ENCODE measurements around the gene SLC12A3. TPM values are rescaled to one million over a fixed set of nuclear protein-coding genes. Genes with fewer than 3 reads are reported as not detected.

The SLC12A3 gene
- total RNA-seq, 1 donor from 2014 or later, result not detected

- Mint-ChIP-seq H3K27me3 (ENCODE audit: insufficient read depth, low read depth) (no peaks in the 10 kb centered on the region), H3K4me1 (no peaks in the 10 kb centered on the region), H3K27ac (no peak overlapping the region), H3K36me3 (peaks cover 42% of the 10 kb centered on the region), H3K9me3 (no peaks in the 10 kb centered on the region), H3K4me3 (no peak overlapping the region)
- no peak overlapping the region for H3K4me3 ChIP-seq
- no peaks in the 10 kb centered on the region for H3K9me3 ChIP-seq (ENCODE audit: low read depth)
- no peaks in the 10 kb centered on the region for H3K27me3 ChIP-seq
- H3K36me3 ChIP-seq, result no peaks in the 10 kb centered on the region
- H3K4me1 ChIP-seq, result no peaks in the 10 kb centered on the region
- H3K4me2 ChIP-seq, result no peak overlapping the region
- TF ChIP-seq EZH2 (IDR thresholded peaks at IDR 0.05) (no peak), CTCF (IDR thresholded peaks at IDR 0.05) (no peak), EZH2phosphoT487 (IDR thresholded peaks at IDR 0.05) (no peak)
- H2AFZ ChIP-seq (replicated peaks), result no peak overlapping the region
- no peak overlapping the region for H3K27ac ChIP-seq
- no peak for DNase-seq (ENCODE audit: low spot score)
- H4K20me1 ChIP-seq (ENCODE audit: low read depth), result no peaks in the 10 kb centered on the region
- no peaks in the 10 kb centered on the region for H3K79me2 ChIP-seq (ENCODE audit: low read depth)
- H3K9ac ChIP-seq, result no peak overlapping the region
- H3F3A ChIP-seq (ENCODE audit: low read depth), result no peaks in the 10 kb centered on the region
These were observed 76.1 kb downstream of the SLC12A3 start for GRCh38 chr16:56941092-56941491.

DNA sequence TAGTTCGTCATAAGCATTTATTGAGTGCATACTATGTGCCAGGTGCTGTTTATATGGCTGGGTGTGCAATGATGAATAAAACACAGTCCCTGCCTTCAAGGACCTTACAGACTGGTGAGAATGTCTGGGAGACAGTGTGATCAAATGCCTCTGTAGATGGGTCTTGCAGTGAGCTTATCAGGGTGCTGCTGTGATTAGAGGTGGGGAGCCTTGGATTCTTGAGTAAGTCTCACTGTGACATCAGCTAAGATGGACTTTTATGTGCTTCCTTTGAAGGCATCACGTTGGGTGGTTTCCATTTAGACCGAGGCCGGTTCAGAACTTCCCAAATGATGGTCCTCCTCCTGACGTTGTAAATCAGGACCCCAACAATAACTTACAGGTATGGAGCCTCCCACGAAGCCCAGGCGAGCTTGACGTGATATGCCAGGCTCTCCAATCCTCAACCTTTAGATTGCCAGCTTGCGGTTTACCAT is 76.9 kb downstream of the SLC12A3 start:
- H3K79me2 ChIP-seq (ENCODE audit: low read depth), result no peaks in the 10 kb centered on the region

GRCh38 chr16:56943761-56944375 is 78.9 kb downstream of the SLC12A3 start:
- Histone ChIP-seq H3F3A (ENCODE audit: low read depth) (no peaks in the 10 kb centered on the region), H3K4me3 (no peak overlapping the region), H3K27ac (no peak overlapping the region), H3K9ac (no peak overlapping the region), H4K20me1 (ENCODE audit: low read depth) (no peaks in the 10 kb centered on the region), H3K4me2 (no peak overlapping the region), H3K9me3 (ENCODE audit: low read depth) (no peaks in the 10 kb centered on the region), H2AFZ (replicated peaks) (no peak overlapping the region), H3K27me3 (no peaks in the 10 kb centered on the region), H3K79me2 (ENCODE audit: low read depth) (no peaks in the 10 kb centered on the region), H3K36me3 (no peaks in the 10 kb centered on the region), H3K4me1 (no peaks in the 10 kb centered on the region)
- H3K4me1 Mint-ChIP-seq, result peaks cover 6% of the 10 kb centered on the region
- DNase-seq (ENCODE audit: low spot score), result no peak
- no peak for TF ChIP-seq CTCF (IDR thresholded peaks at IDR 0.05)
- no peak for TF ChIP-seq EZH2phosphoT487 (IDR thresholded peaks at IDR 0.05)
- no peak for TF ChIP-seq EZH2 (IDR thresholded peaks at IDR 0.05)
- peaks cover 4% of the 10 kb centered on the region for H3K27me3 Mint-ChIP-seq (ENCODE audit: insufficient read depth, low read depth)
- H3K27ac Mint-ChIP-seq, result no peak overlapping the region
- no peak overlapping the region for H3K4me3 Mint-ChIP-seq
- H3K9me3 Mint-ChIP-seq, result no peaks in the 10 kb centered on the region
- H3K36me3 Mint-ChIP-seq, result peaks cover 24% of the 10 kb centered on the region

More for the DNA sequence above, 76.9 kb downstream of the SLC12A3 start:
- no peak overlapping the region for H3K4me3 ChIP-seq
- no peaks in the 10 kb centered on the region for H3K36me3 ChIP-seq
- H3K4me2 ChIP-seq, result no peak overlapping the region
- no peaks in the 10 kb centered on the region for H4K20me1 ChIP-seq (ENCODE audit: low read depth)
- H3K36me3 Mint-ChIP-seq, result peaks cover 35% of the 10 kb centered on the region
- no peak overlapping the region for H3K27ac Mint-ChIP-seq
- H3K4me1 ChIP-seq, result no peaks in the 10 kb centered on the region
- no peaks in the 10 kb centered on the region for H3K9me3 ChIP-seq (ENCODE audit: low read depth)
- no peak overlapping the region for H3K27ac ChIP-seq
- H3K4me3 Mint-ChIP-seq, result no peak overlapping the region
- H3K9me3 Mint-ChIP-seq, result no peaks in the 10 kb centered on the region
- peaks cover 3% of the 10 kb centered on the region for H3K4me1 Mint-ChIP-seq
- no peaks in the 10 kb centered on the region for H3F3A ChIP-seq (ENCODE audit: low read depth)
- DNase-seq (ENCODE audit: low spot score), result no peak
- no peaks in the 10 kb centered on the region for H3K27me3 ChIP-seq
- no peak for TF ChIP-seq EZH2 (IDR thresholded peaks at IDR 0.05)
- no peak for TF ChIP-seq EZH2phosphoT487 (IDR thresholded peaks at IDR 0.05)
- TF ChIP-seq CTCF (IDR thresholded peaks at IDR 0.05), result no peak
- H3K27me3 Mint-ChIP-seq (ENCODE audit: insufficient read depth, low read depth), result peaks cover 3% of the 10 kb centered on the region
- H3K9ac ChIP-seq, result no peak overlapping the region
- no peak overlapping the region for H2AFZ ChIP-seq (replicated peaks)
